ENCODE data around the gene ERG.

The ERG gene

GRCh38 chr21:38400195-38400919 lies 97.9 kb downstream of the ERG start:
- TF ChIP-seq EZH2phosphoT487 (IDR thresholded peaks at IDR 0.05; ENCODE audit: borderline replicate concordance): no peak
- no peak for TF ChIP-seq CTCF (conservative IDR thresholded peaks at IDR 0.05; ENCODE audit: low read length)
- Histone ChIP-seq H3K9me2 (replicated peaks; ENCODE audit: low read depth, low read length) (no peaks in the 10 kb centered on the region), H3F3A (ENCODE audit: low read depth) (no peaks in the 10 kb centered on the region), H3K4me3 (ENCODE audit: low read length, poor library complexity, severe bottlenecking) (no peak overlapping the region), H2AFZ (ENCODE audit: low read length) (no peak overlapping the region), H3K4me1 (ENCODE audit: insufficient read depth, low read length, poor library complexity, severe bottlenecking) (no peaks in the 10 kb centered on the region), H4K20me1 (ENCODE audit: insufficient read depth, low read length, poor library complexity, severe bottlenecking) (peaks cover 30% of the 10 kb centered on the region), H3K27me3 (ENCODE audit: insufficient read depth, low read length, poor library complexity, severe bottlenecking) (no peaks in the 10 kb centered on the region), H3K9ac (ENCODE audit: low read depth, low read length, poor library complexity, severe bottlenecking) (no peak overlapping the region), H3K4me2 (ENCODE audit: low read depth, low read length, poor library complexity, severe bottlenecking) (no peak overlapping the region), H3K9me3 (ENCODE audit: insufficient read depth, low read depth, low read length) (no peaks in the 10 kb centered on the region), H3K79me2 (ENCODE audit: insufficient read depth, low read length) (peaks cover 7% of the 10 kb centered on the region), H3K36me3 (ENCODE audit: insufficient read depth, low read length) (peaks cover 95% of the 10 kb centered on the region)

- H3K9ac ChIP-seq (ENCODE audit: low read depth, low read length, poor library complexity, severe bottlenecking): no peak overlapping the region
- no peaks in the 10 kb centered on the region for H3K27me3 ChIP-seq (ENCODE audit: insufficient read depth, low read length, poor library complexity, severe bottlenecking)
- H3K79me2 ChIP-seq (ENCODE audit: insufficient read depth, low read length): no peaks in the 10 kb centered on the region
- no peaks in the 10 kb centered on the region for H3F3A ChIP-seq (ENCODE audit: low read depth)
- no peaks in the 10 kb centered on the region for H3K9me2 ChIP-seq (replicated peaks; ENCODE audit: low read depth, low read length)
- no peak for TF ChIP-seq CTCF (conservative IDR thresholded peaks at IDR 0.05; ENCODE audit: low read length)
- TF ChIP-seq EZH2phosphoT487 (IDR thresholded peaks at IDR 0.05; ENCODE audit: borderline replicate concordance): no peak
- no peak overlapping the region for H3K4me3 ChIP-seq (ENCODE audit: low read length, poor library complexity, severe bottlenecking)
- no peak overlapping the region for H2AFZ ChIP-seq (ENCODE audit: low read length)
- peaks cover 17% of the 10 kb centered on the region for H4K20me1 ChIP-seq (ENCODE audit: insufficient read depth, low read length, poor library complexity, severe bottlenecking)
- peaks cover 92% of the 10 kb centered on the region for H3K36me3 ChIP-seq (ENCODE audit: insufficient read depth, low read length)
- H3K9me3 ChIP-seq (ENCODE audit: insufficient read depth, low read depth, low read length): no peaks in the 10 kb centered on the region
- no peak overlapping the region for H3K4me2 ChIP-seq (ENCODE audit: low read depth, low read length, poor library complexity, severe bottlenecking)
- no peaks in the 10 kb centered on the region for H3K4me1 ChIP-seq (ENCODE audit: insufficient read depth, low read length, poor library complexity, severe bottlenecking)
Observed at GRCh38 chr21:38399103-38399502, 99.2 kb downstream of the ERG start.

GRCh38 chr21:38396325-38396724 lies 102.0 kb downstream of the ERG start:
- Histone ChIP-seq H3K79me2 (ENCODE audit: insufficient read depth, low read length) (no peaks in the 10 kb centered on the region), H3K9me2 (replicated peaks; ENCODE audit: low read depth, low read length) (no peaks in the 10 kb centered on the region), H3K4me3 (ENCODE audit: low read length, poor library complexity, severe bottlenecking) (no peak overlapping the region), H3F3A (ENCODE audit: low read depth) (no peaks in the 10 kb centered on the region), H3K4me1 (ENCODE audit: insufficient read depth, low read length, poor library complexity, severe bottlenecking) (no peaks in the 10 kb centered on the region), H3K4me2 (ENCODE audit: low read depth, low read length, poor library complexity, severe bottlenecking) (no peak overlapping the region), H3K27me3 (ENCODE audit: insufficient read depth, low read length, poor library complexity, severe bottlenecking) (no peaks in the 10 kb centered on the region), H3K36me3 (ENCODE audit: insufficient read depth, low read length) (peaks cover 86% of the 10 kb centered on the region), H2AFZ (ENCODE audit: low read length) (no peak overlapping the region), H3K9me3 (ENCODE audit: insufficient read depth, low read depth, low read length) (no peaks in the 10 kb centered on the region), H3K9ac (ENCODE audit: low read depth, low read length, poor library complexity, severe bottlenecking) (no peak overlapping the region), H4K20me1 (ENCODE audit: insufficient read depth, low read length, poor library complexity, severe bottlenecking) (peaks cover 10% of the 10 kb centered on the region)
- no peak for TF ChIP-seq CTCF (conservative IDR thresholded peaks at IDR 0.05; ENCODE audit: low read length)
- no peak for TF ChIP-seq EZH2phosphoT487 (IDR thresholded peaks at IDR 0.05; ENCODE audit: borderline replicate concordance)
